GM10266 (cell line): ENCODE results near the gene TCFL5.

Experiments used
- DNase-seq: peaks from one replicate; pipeline ENCODE4 v3.0.0; 2012; ENCODE audit errors: extremely low spot score
- CTCF ChIP-seq: IDR thresholded peaks from 2 replicates; pipeline ENCODE4 v1.5.1; 2012; ENCODE audit warnings: mild to moderate bottlenecking, low read depth; ENCODE audit not compliant: control insufficient read depth, insufficient read depth; ENCODE audit errors: missing control alignments

Gene TCFL5

GRCh38 chr20:62822239-62822787, 39.3 kb downstream of the TCFL5 start:
- no peak for DNase-seq
- no peak for TF ChIP-seq CTCF

- DNase-seq, result no peak
- no peak for TF ChIP-seq CTCF
These were observed 39.9 kb downstream of the TCFL5 start for GRCh38 chr20:62821726-62822210.

GRCh38 chr20:62820962-62821725, 40.5 kb downstream of the TCFL5 start:
- TF ChIP-seq CTCF, result no peak
- DNase-seq, result no peak

GRCh38 chr20:62820208-62820961, 41.2 kb downstream of the TCFL5 start:
- no peak for DNase-seq
- no peak for TF ChIP-seq CTCF

- DNase-seq, result no peak
- TF ChIP-seq CTCF, result no peak
These were observed 42.0 kb downstream of the TCFL5 start for GRCh38 chr20:62819494-62820174.

GRCh38 chr20:62818592-62819493, 42.8 kb downstream of the TCFL5 start:
- DNase-seq, result no peak
- no peak for TF ChIP-seq CTCF
